ENCODE data around the gene SCN9A. TPM values are rescaled to one million over a fixed set of nuclear protein-coding genes. Genes with fewer than 3 reads are reported as not detected.

The SCN9A gene
- total RNA-seq, 2 experiments from 2014 or later, result not detected

DNA sequence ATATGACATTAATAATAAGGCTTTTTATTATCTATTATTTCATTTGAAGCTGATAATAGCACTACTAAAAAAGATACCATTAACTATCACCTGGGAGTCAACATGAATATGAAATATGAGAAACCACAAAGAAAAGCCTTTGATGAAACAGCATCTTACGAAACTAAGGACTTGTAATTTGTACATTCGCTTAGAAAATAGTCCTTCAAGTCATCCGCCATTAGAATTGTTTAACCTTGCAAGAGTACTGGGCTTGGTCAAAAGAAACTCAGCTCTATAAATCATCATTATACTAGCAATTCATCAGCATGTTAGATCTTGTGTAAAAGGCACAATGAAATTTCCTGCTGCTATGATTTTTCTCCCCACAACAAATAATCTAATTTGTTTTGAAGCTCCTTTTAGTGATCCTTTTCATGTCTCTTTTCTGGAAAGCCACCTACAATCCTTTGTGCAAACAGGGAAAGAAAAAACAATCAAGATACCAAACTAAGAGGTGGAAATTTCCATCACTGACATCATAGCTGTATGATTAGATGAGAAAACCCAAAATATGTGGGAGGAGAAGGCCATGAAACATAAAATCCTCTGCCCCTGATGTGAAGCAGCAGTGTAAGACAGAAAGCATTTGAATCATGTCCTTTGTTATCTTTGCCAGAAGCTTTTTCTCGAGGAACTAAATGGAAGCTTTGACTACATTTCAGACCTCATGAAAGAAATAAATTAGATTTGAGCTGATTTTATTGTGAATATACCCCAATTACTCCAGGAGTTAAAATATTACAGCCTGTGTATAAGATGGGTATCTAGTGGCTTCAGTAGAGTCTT lies 31.2 kb downstream of the SCN9A start:
- TF ChIP-seq CTCF (conservative IDR thresholded peaks at IDR 0.05; ENCODE audit: low read length), result no peak
- no peak for TF ChIP-seq EZH2phosphoT487 (IDR thresholded peaks at IDR 0.05; ENCODE audit: borderline replicate concordance, low read depth, low read length)
- H3K79me2 ChIP-seq (ENCODE audit: insufficient read depth, low read depth, low read length), result no peaks in the 10 kb centered on the region
- H3K4me3 ChIP-seq (ENCODE audit: low read depth, low read length, poor library complexity, severe bottlenecking), result no peak overlapping the region
- no peaks in the 10 kb centered on the region for H4K20me1 ChIP-seq (ENCODE audit: insufficient read depth, low read length)
- H3K27ac ChIP-seq (ENCODE audit: low read depth, low read length, poor library complexity, severe bottlenecking), result no peak overlapping the region
- no peak for DNase-seq (ENCODE audit: low spot score)
- H3K9me2 ChIP-seq (ENCODE audit: insufficient read depth, low read length), result no peaks in the 10 kb centered on the region
- H3K9me3 ChIP-seq (ENCODE audit: low read length), result no peaks in the 10 kb centered on the region
- intact Hi-C loops (cut with micrococcal nuclease; ENCODE audit: unreplicated experiment), result no loop called here
- H3K4me1 ChIP-seq (ENCODE audit: insufficient read depth, low read length, poor library complexity, severe bottlenecking), result peaks cover 41% of the 10 kb centered on the region
- BruUV-seq (replicated peaks), result no TSS peak
- CTCF ChIA-PET (ENCODE audit: unreplicated experiment), result no interaction called here
- POLR2A ChIA-PET, result interaction anchor here (0.7 to 1.3 kb wide), 4 partner anchors 8 to 218 kb away, joined by 3 to 4 read pairs (median 3); no protein-coding TSS in a partner anchor
- peak overlapping the region; percentile 8; the same call in 1 of the 2 replicates for H3K4me2 ChIP-seq (ENCODE audit: low read length)
- no peaks in the 10 kb centered on the region for H3K36me3 ChIP-seq (ENCODE audit: insufficient read depth, low read length)
- H2AFZ ChIP-seq (ENCODE audit: low read length), result peak overlapping the region; percentile 65

DNA sequence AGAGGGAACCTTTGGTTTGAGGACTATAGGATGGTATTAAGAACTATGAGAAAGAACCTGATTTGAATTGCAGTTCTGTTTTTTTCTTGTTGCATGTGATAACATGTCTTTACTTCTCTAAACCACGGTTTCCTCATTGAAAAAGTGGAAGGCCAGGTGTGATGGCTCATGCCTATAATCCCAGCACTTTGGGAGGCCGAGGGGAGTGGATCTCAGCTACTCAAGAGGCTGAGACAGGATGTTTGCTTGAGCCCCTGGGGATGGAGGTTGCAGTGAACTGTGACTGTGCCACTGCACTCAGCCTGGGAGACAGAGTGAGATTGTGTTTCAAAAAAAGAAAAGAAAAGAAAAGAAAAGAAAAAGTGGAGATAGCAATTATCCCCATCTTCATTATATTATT lies 32.3 kb downstream of the SCN9A start:
- Histone ChIP-seq H3K9me3 (ENCODE audit: low read length) (no peaks in the 10 kb centered on the region), H3K4me3 (ENCODE audit: low read depth, low read length, poor library complexity, severe bottlenecking) (no peak overlapping the region), H3K4me1 (ENCODE audit: insufficient read depth, low read length, poor library complexity, severe bottlenecking) (peaks cover 41% of the 10 kb centered on the region), H3K79me2 (ENCODE audit: insufficient read depth, low read depth, low read length) (no peaks in the 10 kb centered on the region), H3K27ac (ENCODE audit: low read depth, low read length, poor library complexity, severe bottlenecking) (no peak overlapping the region), H3K9me2 (ENCODE audit: insufficient read depth, low read length) (no peaks in the 10 kb centered on the region), H4K20me1 (ENCODE audit: insufficient read depth, low read length) (no peaks in the 10 kb centered on the region), H2AFZ (ENCODE audit: low read length) (no peak overlapping the region), H3K36me3 (ENCODE audit: insufficient read depth, low read length) (no peaks in the 10 kb centered on the region), H3K4me2 (ENCODE audit: low read length) (peak overlapping the region; percentile 34; the same call in 1 of the 2 replicates)
- peak; percentile 75 for DNase-seq (ENCODE audit: low spot score)
- TF ChIP-seq EZH2phosphoT487 (IDR thresholded peaks at IDR 0.05; ENCODE audit: borderline replicate concordance, low read depth, low read length) (no peak), CTCF (conservative IDR thresholded peaks at IDR 0.05; ENCODE audit: low read length) (no peak)
- POLR2A ChIA-PET, result no interaction called here
- BruUV-seq (replicated peaks), result no TSS peak
- intact Hi-C loops (cut with micrococcal nuclease; ENCODE audit: unreplicated experiment), result no loop called here
- CTCF ChIA-PET (ENCODE audit: unreplicated experiment), result no interaction called here

- intact Hi-C loops (cut with micrococcal nuclease; ENCODE audit: unreplicated experiment), result no loop called here
- Histone ChIP-seq H3K36me3 (ENCODE audit: insufficient read depth, low read length) (no peaks in the 10 kb centered on the region), H3K4me1 (ENCODE audit: insufficient read depth, low read length, poor library complexity, severe bottlenecking) (peaks cover 40% of the 10 kb centered on the region), H2AFZ (ENCODE audit: low read length) (peak overlapping the region; percentile 19; the same call in 1 of the 2 replicates), H3K79me2 (ENCODE audit: insufficient read depth, low read depth, low read length) (no peaks in the 10 kb centered on the region), H3K9me3 (ENCODE audit: low read length) (no peaks in the 10 kb centered on the region), H4K20me1 (ENCODE audit: insufficient read depth, low read length) (no peaks in the 10 kb centered on the region), H3K4me2 (ENCODE audit: low read length) (no peak overlapping the region), H3K4me3 (ENCODE audit: low read depth, low read length, poor library complexity, severe bottlenecking) (no peak overlapping the region), H3K27ac (ENCODE audit: low read depth, low read length, poor library complexity, severe bottlenecking) (no peak overlapping the region), H3K9me2 (ENCODE audit: insufficient read depth, low read length) (no peaks in the 10 kb centered on the region)
- CTCF ChIA-PET (ENCODE audit: unreplicated experiment), result no interaction called here
- BruUV-seq (replicated peaks), result no TSS peak
- TF ChIP-seq EZH2phosphoT487 (IDR thresholded peaks at IDR 0.05; ENCODE audit: borderline replicate concordance, low read depth, low read length), result no peak
- TF ChIP-seq CTCF (conservative IDR thresholded peaks at IDR 0.05; ENCODE audit: low read length), result no peak
- DNase-seq (ENCODE audit: low spot score), result no peak
- POLR2A ChIA-PET, result no interaction called here
Observed at GRCh38 chr2:166341426-166341825, 34.3 kb downstream of the SCN9A start.

Data from OCI-LY7 (cell line).